Omental fat pad (tissue), 4 donors: ENCODE data around the gene SENP1. TPM values are rescaled to one million over a fixed set of nuclear protein-coding genes. Genes with fewer than 3 reads are reported as not detected.

Experiments
- ATAC-seq: fragments of 150-250 bp; one replicate; pipeline ENCODE4 v1.9.1; 2016; ENCODE audit warnings: mild to moderate bottlenecking, moderate library complexity; ENCODE audit not compliant: low FRiP score
- DNase-seq: peaks from one replicate; pipeline ENCODE4 v3.0.0-alpha.2; 2019; ENCODE audit warnings: low spot score
- CTCF ChIP-seq, 3 donors: fragments of 450-650 bp; IDR thresholded peaks; one replicate each; pipeline ENCODE4 v1.5.1; 2016 to 2017; ENCODE audit warnings: antibody characterized with exemption in 3 of 3, mild to moderate bottlenecking in 3 of 3, moderate library complexity in 2 of 3
- total RNA-seq, 4 donors: library from RNA; depleted of rRNA; stranded (reverse); fragments of >200 nt; gene quantifications; one replicate each; pipeline ENCODE4 v1.1.0, GENCODE V29; 2016

Gene SENP1
- total RNA-seq, 4 donors from 2014 or later, result 13.6 to 23.0 (median 18.2) TPM

GRCh38 chr12:48015954-48016353 lies 89.9 kb downstream of the SENP1 start:
- no peak for TF ChIP-seq CTCF (IDR thresholded peaks at IDR 0.05)
- ATAC-seq (no peak), DNase-seq (no peak)

DNA sequence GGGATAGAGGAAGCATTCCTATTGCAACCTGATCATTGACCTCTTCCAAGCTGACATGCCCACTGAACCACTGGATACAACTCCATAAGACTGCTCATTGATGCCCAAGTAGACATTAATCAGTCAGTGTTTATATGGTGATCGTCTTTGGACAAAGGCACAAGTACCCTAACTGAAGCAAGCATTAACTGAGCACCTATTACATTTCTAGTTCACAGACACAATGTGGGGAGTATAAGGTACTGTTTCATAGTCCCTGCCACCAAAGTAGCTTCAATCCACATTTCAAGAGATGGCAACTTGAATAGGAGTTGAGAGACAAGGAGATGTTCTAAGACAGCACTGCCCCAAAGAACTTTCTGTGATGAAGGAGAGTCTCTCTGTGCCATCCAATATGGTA lies 90.8 kb downstream of the SENP1 start:
- TF ChIP-seq CTCF (IDR thresholded peaks at IDR 0.05), result no peak

DNA sequence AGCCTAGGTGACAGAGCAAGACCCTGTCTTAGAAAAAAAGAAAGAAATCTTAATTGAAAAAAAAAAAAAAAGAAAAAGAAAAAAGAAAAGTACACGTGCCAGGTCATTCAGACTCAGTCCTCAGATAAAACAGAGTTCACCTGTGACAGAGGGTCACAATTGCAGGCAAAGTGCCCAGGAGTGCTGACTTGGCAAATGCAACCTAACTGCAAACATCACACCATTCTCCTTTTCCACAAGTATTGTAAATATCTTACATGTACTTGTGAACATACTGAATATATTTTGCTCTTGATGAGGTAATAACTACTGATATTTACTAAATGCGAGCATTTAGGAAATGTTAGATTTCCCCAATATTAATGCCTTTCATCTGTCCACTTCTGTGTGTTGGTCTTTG lies 92.6 kb downstream of the SENP1 start:
- no peak for TF ChIP-seq CTCF (IDR thresholded peaks at IDR 0.05)
- ATAC-seq (no peak), DNase-seq (no peak)

More for the DNA sequence above, 90.8 kb downstream of the SENP1 start:
- DNase-seq, result no peak
- no peak for ATAC-seq

GRCh38 chr12:48012070-48012469 lies 93.8 kb downstream of the SENP1 start:
- TF ChIP-seq CTCF (IDR thresholded peaks at IDR 0.05), result no peak
- ATAC-seq, result no peak
- no peak for DNase-seq

DNA sequence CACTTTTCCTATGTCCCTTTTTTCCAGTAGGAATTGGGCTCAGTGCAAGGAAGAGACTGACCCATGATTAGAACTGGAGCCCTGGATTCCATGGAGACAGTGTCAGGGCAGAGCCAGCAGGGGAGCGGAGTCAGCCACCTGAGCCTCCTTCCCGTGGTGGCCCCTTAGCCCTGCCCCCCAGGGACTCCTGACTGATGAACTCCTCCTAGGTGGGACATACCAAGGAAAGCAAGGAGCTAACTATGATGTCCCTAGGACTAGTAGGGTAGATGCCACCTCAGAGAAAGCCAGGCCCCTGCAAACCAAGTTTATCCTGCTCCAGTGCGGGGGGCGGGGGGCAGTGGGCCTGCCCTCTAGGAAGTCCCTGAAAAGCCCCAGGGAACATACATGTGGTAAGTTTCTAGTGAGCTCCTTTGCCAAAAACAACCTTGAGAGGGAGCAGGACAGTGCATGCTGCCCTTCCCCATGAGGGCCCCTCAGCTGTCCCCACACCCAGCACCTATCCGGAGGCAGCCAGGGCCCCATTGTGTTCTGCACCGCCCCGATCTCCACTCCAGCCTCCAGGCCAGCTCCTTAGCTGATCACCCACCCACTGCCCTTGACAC lies 95.4 kb downstream of the SENP1 start:
- DNase-seq (no peak), ATAC-seq (no peak)
- TF ChIP-seq CTCF (IDR thresholded peaks at IDR 0.05), result no peak

DNA sequence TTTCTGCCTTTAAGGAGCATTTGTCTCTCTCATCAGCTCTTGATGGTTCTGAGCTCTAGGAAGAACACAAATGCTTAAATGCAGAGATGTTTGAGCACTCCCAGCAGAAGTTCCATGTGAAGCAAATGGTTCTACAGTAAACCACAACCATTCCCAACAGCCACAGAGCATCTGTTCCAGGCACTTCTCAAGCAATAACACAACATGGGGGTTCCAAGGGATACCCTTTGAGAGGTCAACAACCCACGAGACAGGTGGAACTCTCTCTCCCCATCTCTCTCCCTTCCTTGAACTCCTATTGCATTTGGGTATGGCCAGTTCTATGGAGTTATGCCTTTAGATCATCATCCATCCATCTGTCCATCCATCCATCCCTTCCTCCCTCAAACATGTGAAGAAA lies 96.4 kb downstream of the SENP1 start:
- no peak for TF ChIP-seq CTCF (IDR thresholded peaks at IDR 0.05)
- DNase-seq, result no peak
- no peak for ATAC-seq

DNA sequence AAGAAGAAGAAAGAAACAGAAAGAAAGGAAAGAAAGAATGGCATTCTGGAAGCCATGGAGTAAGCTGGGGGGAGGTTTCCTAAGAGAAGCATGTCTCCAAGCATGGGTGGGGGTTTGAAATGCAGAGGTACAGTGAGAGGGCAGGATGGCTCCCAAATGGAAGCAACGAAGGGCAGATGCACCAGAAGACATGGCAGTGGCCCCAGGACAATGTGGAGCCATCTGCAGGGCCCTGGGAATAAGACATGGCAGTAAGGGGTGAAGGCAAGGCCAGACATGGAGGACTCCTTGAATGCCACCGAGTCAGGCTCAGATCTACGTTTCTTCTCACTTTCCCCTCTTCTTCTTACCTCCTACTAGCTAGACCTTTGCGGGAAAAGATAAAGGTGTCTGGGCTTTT lies 96.9 kb downstream of the SENP1 start:
- no peak for DNase-seq
- no peak for ATAC-seq
- no peak for TF ChIP-seq CTCF (IDR thresholded peaks at IDR 0.05)
